Sigmoid colon (tissue), 4 donors: ENCODE measurements around the gene LTN1.

ENCODE experiments used
- CTCF ChIP-seq, 4 experiments: fragments of 450-650 bp in 3 of 4; fragments of 200-600 bp in 1 of 4; IDR thresholded peaks; one replicate each; pipeline ENCODE4 v1.5.1; 2016 to 2019; ENCODE audit warnings: antibody characterized with exemption in 4 of 4, mild to moderate bottlenecking in 3 of 4, moderate library complexity in 2 of 4
- POLR2A ChIP-seq, 2 donors: fragments of 450-650 bp; IDR thresholded peaks; one replicate each; pipeline ENCODE4 v1.6.1; 2016; ENCODE audit warnings: antibody characterized with exemption in 2 of 2, mild to moderate bottlenecking in 2 of 2, moderate library complexity in 2 of 2
- POLR2AphosphoS5 ChIP-seq, 4 donors: sonication (generic); formaldehyde crosslinking; IDR thresholded peaks; one replicate each; pipeline ENCODE4 v1.6.1; 2017; ENCODE audit warnings: antibody characterized with exemption in 4 of 4

- no peak for TF ChIP-seq CTCF (IDR thresholded peaks at IDR 0.05)
- no peak for TF ChIP-seq POLR2A (IDR thresholded peaks at IDR 0.05)
- TF ChIP-seq POLR2AphosphoS5 (IDR thresholded peaks at IDR 0.05): no peak
These were observed 106.9 kb downstream of the LTN1 start for GRCh38 chr21:28885853-28886177.
